ENCODE results near the gene EIF4A2.

EIF4A2 gene

GRCh38 chr3:186759231-186759930 is 24.0 kb upstream of the EIF4A2 start:
- Histone ChIP-seq H3K9me3 (ENCODE audit: control insufficient read depth, low read length) (no peaks in the 10 kb centered on the region), H3K36me3 (ENCODE audit: control insufficient read depth, insufficient read depth, low read length) (no peaks in the 10 kb centered on the region), H3K27ac (ENCODE audit: low read depth, low read length, severe bottlenecking) (no peak overlapping the region), H3K4me1 (ENCODE audit: control insufficient read depth, insufficient read depth, low read length, poor library complexity, severe bottlenecking) (peaks cover 3% of the 10 kb centered on the region), H3K4me3 (ENCODE audit: extremely low read depth, insufficient read depth, low read length, poor library complexity, severe bottlenecking) (no peak overlapping the region)
- 40 to 79% methylated on average over 1 to 6 of the region's 11 CpGs for WGBS, 2 experiments (ENCODE audit: insufficient coverage in 2 of 2)

- peaks cover 3% of the 10 kb centered on the region for H3K4me1 ChIP-seq (ENCODE audit: control insufficient read depth, insufficient read depth, low read length, poor library complexity, severe bottlenecking)
- no peak overlapping the region for H3K27ac ChIP-seq (ENCODE audit: low read depth, low read length, severe bottlenecking)
- H3K36me3 ChIP-seq (ENCODE audit: control insufficient read depth, insufficient read depth, low read length), result no peaks in the 10 kb centered on the region
- no peaks in the 10 kb centered on the region for H3K9me3 ChIP-seq (ENCODE audit: control insufficient read depth, low read length)
- H3K4me3 ChIP-seq (ENCODE audit: extremely low read depth, insufficient read depth, low read length, poor library complexity, severe bottlenecking), result no peak overlapping the region
- WGBS, 2 experiments (ENCODE audit: insufficient coverage in 2 of 2), result 92 to 97% methylated on average over 7 to 10 of the region's 10 CpGs
These were observed 23.1 kb upstream of the EIF4A2 start for GRCh38 chr3:186760141-186760833.

GRCh38 chr3:186760897-186761447 is 22.4 kb upstream of the EIF4A2 start:
- Histone ChIP-seq H3K27ac (ENCODE audit: low read depth, low read length, severe bottlenecking) (no peak overlapping the region), H3K36me3 (ENCODE audit: control insufficient read depth, insufficient read depth, low read length) (no peaks in the 10 kb centered on the region), H3K4me1 (ENCODE audit: control insufficient read depth, insufficient read depth, low read length, poor library complexity, severe bottlenecking) (peaks cover 3% of the 10 kb centered on the region), H3K4me3 (ENCODE audit: extremely low read depth, insufficient read depth, low read length, poor library complexity, severe bottlenecking) (no peak overlapping the region), H3K9me3 (ENCODE audit: control insufficient read depth, low read length) (no peaks in the 10 kb centered on the region)
- WGBS, 2 experiments (ENCODE audit: insufficient coverage in 2 of 2), result 91 to 93% methylated on average over 5 to 8 of the region's 8 CpGs

GRCh38 chr3:186772281-186772694 is 11.1 kb upstream of the EIF4A2 start:
- Histone ChIP-seq H3K27ac (ENCODE audit: low read depth, low read length, severe bottlenecking) (no peak overlapping the region), H3K9me3 (ENCODE audit: control insufficient read depth, low read length) (no peaks in the 10 kb centered on the region), H3K36me3 (ENCODE audit: control insufficient read depth, insufficient read depth, low read length) (no peaks in the 10 kb centered on the region), H3K4me3 (ENCODE audit: extremely low read depth, insufficient read depth, low read length, poor library complexity, severe bottlenecking) (no peak overlapping the region), H3K4me1 (ENCODE audit: control insufficient read depth, insufficient read depth, low read length, poor library complexity, severe bottlenecking) (no peaks in the 10 kb centered on the region)
- WGBS, 2 experiments (ENCODE audit: insufficient coverage in 2 of 2), result 92 to 93% methylated on average over 21 to 25 of the region's 26 CpGs

- Histone ChIP-seq H3K4me1 (ENCODE audit: control insufficient read depth, insufficient read depth, low read length, poor library complexity, severe bottlenecking) (no peaks in the 10 kb centered on the region), H3K36me3 (ENCODE audit: control insufficient read depth, insufficient read depth, low read length) (no peaks in the 10 kb centered on the region), H3K9me3 (ENCODE audit: control insufficient read depth, low read length) (no peaks in the 10 kb centered on the region), H3K27ac (ENCODE audit: low read depth, low read length, severe bottlenecking) (no peak overlapping the region), H3K4me3 (ENCODE audit: extremely low read depth, insufficient read depth, low read length, poor library complexity, severe bottlenecking) (no peak overlapping the region)
- 86 to 88% methylated on average over 25 of the region's 28 CpGs for WGBS, 2 experiments (ENCODE audit: insufficient coverage in 2 of 2)
These were observed 10.5 kb upstream of the EIF4A2 start for GRCh38 chr3:186772701-186773417.

- Histone ChIP-seq H3K4me3 (ENCODE audit: extremely low read depth, insufficient read depth, low read length, poor library complexity, severe bottlenecking) (no peak overlapping the region), H3K4me1 (ENCODE audit: control insufficient read depth, insufficient read depth, low read length, poor library complexity, severe bottlenecking) (no peaks in the 10 kb centered on the region), H3K36me3 (ENCODE audit: control insufficient read depth, insufficient read depth, low read length) (no peaks in the 10 kb centered on the region), H3K27ac (ENCODE audit: low read depth, low read length, severe bottlenecking) (no peak overlapping the region), H3K9me3 (ENCODE audit: control insufficient read depth, low read length) (no peaks in the 10 kb centered on the region)
- 20 to 50% methylated on average over 1 to 2 of the region's 8 CpGs for WGBS, 2 experiments (ENCODE audit: insufficient coverage in 2 of 2)
These were observed 7.4 kb upstream of the EIF4A2 start for GRCh38 chr3:186775999-186776398.

GRCh38 chr3:186779204-186779603 is 4.2 kb upstream of the EIF4A2 start:
- no peaks in the 10 kb centered on the region for H3K9me3 ChIP-seq (ENCODE audit: control insufficient read depth, low read length)
- 84 to 87% methylated on average over 3 to 4 of the region's 5 CpGs for WGBS, 2 experiments (ENCODE audit: insufficient coverage in 2 of 2)
- H3K27ac ChIP-seq (ENCODE audit: low read depth, low read length, severe bottlenecking), result no peak overlapping the region

GRCh38 chr3:186782542-186783057 is 777 bp upstream of the EIF4A2 start:
- Histone ChIP-seq H3K36me3 (ENCODE audit: control insufficient read depth, insufficient read depth, low read length) (peaks cover 40% of the 10 kb centered on the region), H3K27ac (ENCODE audit: low read depth, low read length, severe bottlenecking) (peak overlapping the region; percentile 100), H3K9me3 (ENCODE audit: control insufficient read depth, low read length) (no peaks in the 10 kb centered on the region), H3K4me1 (ENCODE audit: control insufficient read depth, insufficient read depth, low read length, poor library complexity, severe bottlenecking) (peaks cover 9% of the 10 kb centered on the region), H3K4me3 (ENCODE audit: extremely low read depth, insufficient read depth, low read length, poor library complexity, severe bottlenecking) (peak overlapping the region; percentile 99)
- 9 to 10% methylated on average over 20 to 21 of the region's 21 CpGs for WGBS, 2 experiments (ENCODE audit: insufficient coverage in 2 of 2)

More at GRCh38 chr3:186779204-186779603, 4.2 kb upstream of the EIF4A2 start:
- Histone ChIP-seq H3K36me3 (ENCODE audit: control insufficient read depth, insufficient read depth, low read length) (peaks cover 6% of the 10 kb centered on the region), H3K4me3 (ENCODE audit: extremely low read depth, insufficient read depth, low read length, poor library complexity, severe bottlenecking) (no peak overlapping the region), H3K4me1 (ENCODE audit: control insufficient read depth, insufficient read depth, low read length, poor library complexity, severe bottlenecking) (peaks cover 5% of the 10 kb centered on the region)

- 0% methylated on average over 40 to 44 of the region's 56 CpGs for WGBS, 2 experiments (ENCODE audit: insufficient coverage in 2 of 2)
- Histone ChIP-seq H3K9me3 (ENCODE audit: control insufficient read depth, low read length) (no peaks in the 10 kb centered on the region), H3K27ac (ENCODE audit: low read depth, low read length, severe bottlenecking) (peak overlapping the region; percentile 100), H3K36me3 (ENCODE audit: control insufficient read depth, insufficient read depth, low read length) (peaks cover 53% of the 10 kb centered on the region), H3K4me3 (ENCODE audit: extremely low read depth, insufficient read depth, low read length, poor library complexity, severe bottlenecking) (peak overlapping the region; percentile 99), H3K4me1 (ENCODE audit: control insufficient read depth, insufficient read depth, low read length, poor library complexity, severe bottlenecking) (peaks cover 9% of the 10 kb centered on the region)
These were observed 546 bp downstream of the EIF4A2 start for GRCh38 chr3:186783731-186784515.

Data from mesodermal cell (in vitro differentiated cells).